Occipital lobe (tissue), 2 donors: Measurements from ENCODE around the gene CFDP1. TPM values are rescaled to one million over a fixed set of nuclear protein-coding genes. Genes with fewer than 3 reads are reported as not detected.
"Not testable (repeated sequence)": the region's sequence is repeated elsewhere in the genome, so short reads cannot be mapped to it uniquely, and the experiment has no call there.

Experiments used
- DNase-seq: peaks from one replicate; lab custom pipeline; 2025; lab: John Stamatoyannopoulos, UW
- total RNA-seq: library from RNA; depleted of rRNA; stranded (reverse); fragments of >200 nt; gene quantifications from one replicate; pipeline ENCODE4 v1.2.3, GENCODE V29; 2014

The CFDP1 gene
- total RNA-seq, 1 donor from 2014 or later, result 37.3 TPM

DNA sequence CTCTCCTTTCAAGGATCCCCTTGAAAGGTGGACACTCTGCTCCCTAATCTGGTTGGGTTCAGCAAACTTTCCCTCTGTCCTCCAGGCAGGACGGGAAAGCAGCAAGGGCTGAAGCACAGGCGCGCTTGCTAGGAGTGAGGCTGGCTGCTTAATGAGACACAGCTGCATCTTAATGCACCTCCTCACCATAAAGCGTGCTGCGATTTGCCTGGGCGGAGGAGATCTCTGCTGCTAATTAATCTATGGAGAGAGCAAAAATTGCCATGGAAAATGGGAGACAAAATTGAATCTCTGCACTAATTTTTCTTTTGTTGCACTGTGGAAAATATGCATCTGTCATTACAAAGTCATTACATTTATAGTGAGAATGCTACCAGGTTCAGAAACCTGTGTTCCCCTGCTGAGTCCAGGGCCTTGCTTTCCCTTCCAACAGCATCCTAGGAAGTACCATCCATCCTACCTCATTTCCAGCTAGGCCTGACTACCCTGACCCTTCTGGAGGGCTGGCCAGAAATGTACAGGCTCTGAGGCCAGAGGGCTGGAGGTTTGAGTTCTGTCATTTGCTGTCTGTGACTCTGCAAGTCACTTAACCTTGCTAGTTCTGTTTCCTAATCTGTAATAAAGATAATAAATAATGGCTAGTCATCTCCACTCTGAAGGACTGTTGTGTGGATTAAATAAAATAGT is 138.4 kb downstream of the CFDP1 start:
- no peak for DNase-seq

GRCh38 chr16:75293772-75294171 is 139.5 kb downstream of the CFDP1 start:
- DNase-seq, result no peak

DNA sequence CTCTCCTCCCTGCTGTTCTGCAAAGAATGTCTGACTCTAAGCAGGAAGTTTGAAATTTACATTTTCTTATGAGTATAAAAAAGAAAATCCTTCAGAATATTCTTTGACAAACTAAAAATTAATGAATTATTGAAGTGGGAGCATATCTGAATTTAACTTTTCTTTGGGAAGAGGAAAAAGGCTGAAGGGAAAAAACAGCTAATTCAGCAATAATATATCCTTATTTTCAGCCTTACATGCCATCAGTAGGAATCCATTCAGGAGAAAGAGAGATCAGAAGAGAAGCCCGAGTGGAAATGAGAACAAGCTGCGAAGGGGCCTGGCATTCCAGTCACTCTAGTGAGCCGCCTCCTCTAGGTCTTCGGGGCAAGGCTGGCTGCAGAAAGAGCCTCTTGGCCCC is 140.1 kb downstream of the CFDP1 start:
- no peak for DNase-seq

GRCh38 chr16:75292691-75293090 is 140.6 kb downstream of the CFDP1 start:
- DNase-seq, result no peak

GRCh38 chr16:75289189-75289588 is 144.1 kb downstream of the CFDP1 start:
- no peak for DNase-seq

DNA sequence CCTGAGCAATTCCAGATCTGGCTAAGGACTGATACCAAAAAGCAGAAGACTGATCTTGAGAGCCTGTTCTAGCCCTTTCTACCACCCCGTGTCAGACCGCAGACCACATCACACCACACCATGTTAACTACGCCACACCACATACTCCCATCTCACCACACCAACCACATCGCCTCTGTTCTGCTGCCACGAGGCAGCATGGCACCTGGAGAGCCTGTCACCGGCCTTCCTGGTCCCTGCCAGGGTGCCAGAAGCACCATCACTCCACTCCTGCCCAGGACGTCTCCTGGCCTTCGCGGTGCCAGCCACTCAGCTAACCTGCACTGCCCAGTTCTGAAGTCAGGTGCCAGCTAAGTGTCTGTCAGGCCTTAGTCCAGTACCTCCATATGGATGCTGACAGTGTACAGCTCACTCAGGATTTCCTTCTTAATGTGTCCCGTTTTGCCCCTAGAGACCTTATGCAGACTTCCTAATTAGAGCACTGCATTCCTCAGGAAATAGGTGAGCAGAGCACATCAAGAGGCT is 144.6 kb downstream of the CFDP1 start:
- DNase-seq, result no peak

- DNase-seq, result no peak
These were observed 145.1 kb downstream of the CFDP1 start for GRCh38 chr16:75288181-75288580.

DNA sequence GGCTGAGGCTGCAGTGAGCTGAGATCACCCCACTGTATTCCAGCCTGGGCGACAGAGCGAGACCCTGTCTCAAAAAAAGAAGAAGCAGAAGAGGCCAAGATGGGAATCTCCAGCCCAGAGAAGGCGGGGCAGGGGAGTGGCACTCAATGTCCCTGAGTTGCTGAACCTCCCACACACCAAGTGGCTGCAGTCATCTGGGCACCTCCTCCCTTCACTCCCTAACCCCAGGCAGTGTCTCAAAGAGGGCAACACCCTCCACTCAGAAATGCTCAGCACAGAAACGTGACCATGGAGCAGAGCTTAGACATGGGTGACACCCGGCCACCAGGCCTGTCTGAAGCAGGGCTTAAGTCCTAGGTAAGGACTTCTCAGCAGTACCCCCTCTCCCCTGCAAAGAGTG is 145.6 kb downstream of the CFDP1 start:
- DNase-seq, result no peak

DNA sequence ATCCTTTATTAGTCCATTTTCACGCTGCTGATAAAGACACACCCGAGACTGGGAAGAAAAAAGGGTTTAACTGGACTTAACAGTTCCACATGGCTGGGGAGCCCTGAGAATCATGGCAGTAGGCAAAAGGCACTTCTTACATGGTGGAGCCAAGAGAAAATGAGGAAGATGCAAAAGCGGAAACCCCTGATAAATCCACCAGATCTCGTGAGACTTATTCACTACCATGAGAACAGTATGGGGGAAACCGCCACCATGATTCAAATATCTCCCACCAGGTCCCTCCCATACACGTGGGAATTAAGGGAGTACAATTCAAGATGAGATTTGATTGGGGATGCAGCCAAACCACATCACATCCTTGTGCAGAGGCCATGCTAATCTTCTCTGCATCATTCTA is 146.9 kb downstream of the CFDP1 start:
- no peak for DNase-seq

DNA sequence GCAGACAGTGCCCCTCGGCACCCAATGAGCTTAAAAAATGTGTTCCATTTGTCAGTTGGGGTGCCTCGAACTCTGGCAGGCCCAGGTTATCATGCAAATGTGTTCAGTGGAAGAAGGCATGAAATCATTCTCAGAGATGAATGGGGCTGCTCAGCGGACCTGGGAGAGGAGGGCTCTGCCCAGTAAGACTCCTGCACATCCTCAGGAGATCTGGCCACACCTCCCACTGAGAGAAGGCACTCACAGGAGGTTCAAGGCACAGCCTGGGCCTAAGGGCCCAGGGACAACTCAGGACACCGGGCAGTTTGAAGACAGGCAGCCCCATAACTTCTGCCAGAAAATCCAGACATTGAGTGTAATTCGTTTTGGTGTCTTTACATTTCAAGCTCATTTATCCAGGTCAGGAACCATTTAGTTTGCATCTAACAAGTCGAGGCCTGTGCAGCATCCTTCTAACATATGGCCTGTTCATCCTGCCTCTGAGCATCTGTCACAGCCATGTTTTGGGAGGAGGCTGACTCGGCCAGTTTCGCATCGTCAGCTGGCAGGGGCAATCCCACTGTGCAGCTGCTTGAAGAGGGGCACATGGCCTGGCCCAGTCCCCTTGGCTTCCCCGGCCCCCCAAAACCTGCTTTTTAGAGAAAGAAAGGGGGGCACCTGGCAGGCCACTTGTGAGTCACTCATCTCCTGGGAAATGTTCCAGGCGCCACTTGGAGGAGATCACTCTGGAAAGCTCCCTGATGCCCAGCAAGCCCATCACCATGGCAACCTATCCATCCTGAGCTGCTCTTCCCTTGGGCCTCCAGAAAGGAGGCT is 150.6 kb downstream of the CFDP1 start:
- peak; percentile 69 for DNase-seq

GRCh38 chr16:75281826-75282225 is 151.5 kb downstream of the CFDP1 start:
- no peak for DNase-seq

- not testable (repeated sequence) for DNase-seq
These were observed 152.3 kb downstream of the CFDP1 start for GRCh38 chr16:75281009-75281408.

DNA sequence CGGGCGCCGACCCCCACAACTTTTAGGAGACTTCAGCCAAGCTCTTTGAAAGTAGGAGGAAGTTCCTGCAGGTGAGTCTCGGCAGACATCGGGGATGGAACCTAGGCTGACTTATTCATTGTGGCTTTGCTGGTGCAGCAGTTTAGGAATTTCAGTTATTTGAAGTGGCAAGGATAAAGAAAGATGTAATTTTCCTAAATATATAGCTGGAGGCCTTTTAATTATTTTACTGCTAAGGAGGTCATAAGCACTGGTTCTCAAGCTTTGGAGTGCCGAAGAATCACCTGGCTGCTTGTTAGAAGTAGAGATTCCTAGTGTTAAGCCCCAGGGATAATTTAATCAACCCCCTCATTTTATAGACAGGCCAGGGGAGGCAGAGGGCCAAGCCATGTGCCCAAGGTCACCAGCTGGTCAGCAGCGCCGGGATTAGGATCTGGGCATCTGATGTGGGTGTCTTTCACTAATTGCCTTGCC is 152.9 kb downstream of the CFDP1 start:
- no peak for DNase-seq

DNA sequence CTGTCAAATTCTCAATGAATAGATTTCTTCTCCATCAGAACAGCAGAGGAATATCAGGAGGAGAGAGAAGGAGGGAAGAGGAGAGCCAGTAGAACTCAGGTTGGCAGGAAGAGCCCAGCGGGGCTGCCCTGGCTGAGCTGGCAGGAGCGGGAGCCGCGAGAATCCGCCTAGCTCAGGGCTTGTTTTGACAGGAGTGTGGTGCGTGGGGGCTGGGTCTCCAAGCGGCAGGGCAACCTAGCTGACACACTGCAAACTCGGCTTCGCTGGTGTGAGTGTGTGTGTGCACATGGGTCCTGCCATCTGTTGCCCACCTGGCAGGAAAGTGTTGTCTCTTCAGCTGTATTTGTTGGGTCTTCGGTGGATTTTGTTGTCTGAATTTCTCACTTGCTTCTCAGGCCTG is 154.0 kb downstream of the CFDP1 start:
- no peak for DNase-seq

DNA sequence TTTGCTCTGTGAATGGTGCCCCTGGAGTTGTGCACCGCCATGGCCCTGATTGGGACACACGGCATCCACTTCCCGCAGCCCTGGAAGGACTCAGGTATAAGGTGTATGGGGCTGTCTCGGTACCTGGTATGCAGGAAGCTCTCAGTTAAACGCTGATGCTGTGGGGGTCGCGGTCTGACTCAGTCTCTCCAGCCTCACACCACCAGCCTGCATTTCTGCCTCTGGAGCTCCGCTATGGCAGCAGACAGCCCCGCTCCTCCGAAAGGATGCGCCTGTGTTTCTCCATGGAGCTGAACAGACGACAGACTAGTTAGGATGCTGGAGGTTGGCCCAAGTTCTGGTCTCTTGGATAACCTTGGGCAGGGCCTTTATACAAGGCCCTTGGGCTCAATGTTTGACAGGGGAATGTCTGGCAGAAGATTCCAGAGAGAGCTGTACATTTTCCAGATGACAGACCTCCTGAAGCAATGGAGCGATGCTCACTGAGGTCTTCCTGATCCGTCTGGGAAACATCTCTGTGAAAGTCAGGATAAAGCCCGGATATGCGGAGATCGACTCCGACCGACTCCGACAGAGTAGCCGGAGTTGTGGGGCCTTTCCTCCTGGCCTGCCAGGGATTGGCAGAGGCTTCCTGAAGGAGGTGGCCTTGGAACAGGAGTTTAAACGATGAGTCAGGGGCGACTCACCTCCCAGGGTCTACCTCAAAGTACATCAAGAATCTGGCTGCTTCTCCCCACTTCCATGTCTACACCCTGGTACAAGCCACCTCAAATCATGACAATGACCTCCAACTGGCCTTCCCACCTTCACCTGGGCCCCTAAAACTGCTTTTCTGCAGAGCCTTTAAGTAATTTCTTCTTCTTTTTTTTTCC is 160.0 kb downstream of the CFDP1 start:
- no peak for DNase-seq

GRCh38 chr16:75272629-75273028 is 160.7 kb downstream of the CFDP1 start:
- DNase-seq, result not testable (repeated sequence)

- no peak for DNase-seq
These were observed 161.2 kb downstream of the CFDP1 start for GRCh38 chr16:75272097-75272551.

GRCh38 chr16:75271441-75272096 is 161.7 kb downstream of the CFDP1 start:
- DNase-seq, result no peak

DNA sequence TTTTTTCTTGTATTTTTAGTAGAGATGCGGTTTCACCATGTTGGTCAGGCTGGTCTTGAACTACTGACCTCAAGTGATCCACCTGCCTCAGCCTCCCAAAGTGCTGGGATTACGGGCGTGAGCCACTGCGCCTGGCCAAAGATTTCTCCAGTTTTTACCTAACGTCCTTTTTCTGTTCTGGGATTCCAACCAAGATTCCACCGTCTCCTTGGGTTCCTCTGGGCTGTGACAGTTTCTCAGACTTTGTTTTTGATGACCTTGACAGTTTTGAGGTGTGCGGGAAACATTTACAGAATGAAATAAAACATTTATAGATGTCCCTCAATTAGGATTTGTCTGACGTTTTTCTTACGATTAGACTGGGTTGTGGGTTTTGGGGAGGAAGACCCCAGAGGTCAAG is 163.9 kb downstream of the CFDP1 start:
- not testable (repeated sequence) for DNase-seq

- peak; percentile 43 for DNase-seq
These were observed 165.6 kb downstream of the CFDP1 start for GRCh38 chr16:75267631-75268264.
